ENCODE results near the gene FOXP4. TPM values are rescaled to one million over a fixed set of nuclear protein-coding genes. Genes with fewer than 3 reads are reported as not detected.

FOXP4 gene
- total RNA-seq, 1 donor from 2014 or later, result 66.5 TPM

DNA sequence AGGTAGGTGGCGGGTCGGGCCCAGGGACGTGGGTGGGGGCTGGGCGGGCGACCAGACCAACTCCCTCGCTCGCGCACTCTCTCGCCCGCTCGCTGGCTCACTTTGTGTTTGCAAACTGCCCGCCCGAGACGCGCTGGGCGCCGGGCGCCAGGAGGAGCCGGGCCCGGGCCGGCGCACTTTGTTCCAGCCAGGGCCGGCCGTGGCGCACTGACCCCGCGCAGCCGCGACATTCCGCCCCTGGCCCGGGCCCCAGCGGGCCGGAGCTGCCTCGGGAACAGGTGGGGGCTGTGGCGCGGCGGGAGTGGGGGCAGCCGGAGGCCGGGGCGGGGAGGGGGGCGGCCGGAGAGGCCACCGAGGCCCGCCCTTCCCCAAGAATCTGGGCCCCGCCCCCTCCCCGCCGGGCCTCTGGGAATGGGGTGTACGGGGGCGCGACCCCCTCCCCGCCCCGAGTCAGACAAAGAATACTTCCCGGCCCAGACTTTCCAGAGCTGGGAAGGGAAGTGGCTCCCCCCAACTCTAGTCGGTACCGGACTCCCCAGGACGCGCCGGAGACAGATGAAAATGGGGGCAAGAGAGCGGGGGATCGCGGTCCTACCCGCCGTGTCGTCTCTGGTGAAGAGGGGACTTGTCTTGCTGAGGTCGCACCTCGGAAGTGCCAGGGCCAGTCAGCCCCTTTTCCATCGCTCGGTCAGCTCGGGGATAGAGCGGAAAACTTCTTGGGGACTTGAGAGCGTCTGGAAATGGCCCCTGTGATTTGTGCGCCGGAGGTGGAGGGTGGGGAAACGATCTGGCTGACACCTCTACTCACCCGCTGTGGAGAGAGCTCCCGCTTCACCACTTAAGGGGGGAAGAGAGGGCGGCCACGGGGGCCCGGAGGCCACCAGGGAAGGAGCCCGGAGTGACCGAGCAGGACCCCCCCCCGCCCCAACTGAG, 951 bp downstream of the FOXP4 start:
- no peak for DNase-seq (ENCODE audit: low spot score)

DNA sequence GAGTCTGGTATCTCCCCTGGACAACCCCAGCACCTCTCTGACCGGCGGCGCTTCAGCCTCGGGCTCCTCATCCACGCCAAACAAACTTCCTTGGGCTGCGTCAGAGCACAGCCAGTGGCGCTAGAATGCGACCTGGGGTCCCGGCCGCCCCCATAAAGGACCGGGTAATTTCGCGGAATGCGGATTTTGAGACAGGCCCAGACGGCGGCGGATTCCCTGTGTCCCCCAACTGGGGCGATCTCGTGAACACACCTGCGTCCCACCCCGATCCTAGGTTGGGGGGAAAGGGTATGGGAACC, 1.6 kb downstream of the FOXP4 start:
- DNase-seq (ENCODE audit: low spot score), result no peak

DNA sequence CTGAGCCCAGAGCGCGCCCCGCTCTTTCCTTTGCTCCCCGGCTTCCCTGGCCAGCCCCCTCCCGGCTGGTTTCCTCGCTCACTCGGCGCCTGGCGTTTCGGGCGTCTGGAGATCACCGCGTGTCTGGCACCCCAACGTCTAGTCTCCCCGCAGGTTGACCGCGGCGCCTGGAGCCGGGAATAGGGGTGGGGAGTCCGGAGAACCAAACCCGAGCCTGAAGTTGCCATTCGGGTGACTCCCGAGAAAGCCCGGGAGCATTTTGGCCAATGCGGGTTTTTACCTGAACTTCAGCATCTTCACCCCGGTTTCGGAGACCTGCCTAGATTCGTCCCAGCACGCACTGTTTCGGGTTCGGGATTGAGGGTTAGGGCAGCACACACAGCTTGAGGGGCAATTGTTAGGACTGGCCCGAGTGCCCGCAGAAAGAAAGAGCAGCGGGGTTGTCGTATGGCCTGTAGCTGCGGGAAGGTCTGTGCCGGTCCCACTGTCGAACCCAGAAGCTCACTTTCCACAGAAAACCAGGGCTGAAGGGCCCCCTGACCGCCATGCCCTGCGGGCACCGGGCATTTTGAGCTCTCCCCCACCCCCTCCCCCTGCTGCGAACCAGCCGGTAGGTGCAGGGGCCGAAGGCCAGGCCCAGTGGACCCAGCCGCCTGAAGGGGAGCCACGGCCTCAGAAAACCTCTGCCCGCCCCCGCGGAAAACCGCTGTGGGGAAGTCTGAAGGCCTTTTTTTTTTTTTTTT, 2.1 kb downstream of the FOXP4 start:
- DNase-seq (ENCODE audit: low spot score), result no peak

DNA sequence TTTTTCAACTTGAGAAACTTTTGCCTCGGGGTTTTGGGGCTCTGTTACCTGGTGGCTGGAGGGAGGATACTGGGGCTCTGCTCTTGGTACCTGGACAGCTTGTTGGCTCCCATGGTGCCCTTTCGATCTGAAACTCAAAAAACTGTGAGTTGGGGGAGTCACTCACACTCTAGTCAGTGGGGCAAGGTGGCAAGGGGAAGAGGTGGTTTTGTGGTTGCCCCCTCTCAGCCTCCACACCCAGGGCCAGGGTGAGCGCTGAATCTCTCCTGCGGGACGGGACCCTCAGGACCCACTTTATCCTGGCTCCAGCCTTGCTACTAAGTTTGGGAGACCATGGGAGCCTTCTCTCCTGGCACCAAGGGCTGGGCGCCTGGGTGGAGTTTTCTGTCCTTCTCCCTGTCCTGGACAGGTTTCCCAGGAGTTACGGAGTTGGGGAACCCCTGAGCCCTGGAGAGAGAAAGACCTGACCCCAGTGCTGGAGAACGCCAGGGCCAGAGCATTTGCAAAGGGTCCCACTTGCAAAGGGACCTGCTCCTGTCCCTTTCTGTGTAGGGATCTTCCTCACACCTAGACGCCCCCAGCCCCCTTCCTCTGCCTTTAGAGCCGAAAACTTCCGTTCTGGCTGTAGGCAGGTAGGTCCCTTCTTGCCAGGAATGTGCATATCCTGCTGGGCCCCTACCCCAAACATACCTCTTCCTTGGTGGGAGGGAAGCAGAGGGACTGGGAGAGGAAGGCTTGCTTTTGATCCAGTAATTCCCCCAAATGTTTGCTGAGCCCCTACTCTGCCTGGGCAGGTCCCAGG, 2.9 kb downstream of the FOXP4 start:
- DNase-seq (ENCODE audit: low spot score), result no peak

DNA sequence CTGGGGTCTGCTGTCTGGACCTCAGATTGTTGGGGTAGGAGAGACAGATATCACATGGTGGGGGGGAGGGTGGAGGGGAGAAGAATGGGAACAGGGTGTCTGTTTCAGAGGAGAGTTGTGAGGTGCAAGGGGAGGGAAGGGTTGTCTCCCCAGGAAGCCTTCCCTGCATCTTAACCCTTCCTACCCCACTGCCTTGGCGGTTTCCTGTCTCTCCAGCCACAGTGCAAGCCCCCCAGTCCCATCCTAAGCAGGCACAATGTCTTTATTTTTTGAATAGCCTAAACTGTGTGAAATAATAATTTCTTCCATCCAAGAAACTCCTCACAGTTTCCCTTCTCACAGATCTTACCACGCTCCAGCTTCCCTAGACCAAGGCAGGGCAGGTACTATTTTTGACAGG, 3.5 kb downstream of the FOXP4 start:
- DNase-seq (ENCODE audit: low spot score), result no peak

DNA sequence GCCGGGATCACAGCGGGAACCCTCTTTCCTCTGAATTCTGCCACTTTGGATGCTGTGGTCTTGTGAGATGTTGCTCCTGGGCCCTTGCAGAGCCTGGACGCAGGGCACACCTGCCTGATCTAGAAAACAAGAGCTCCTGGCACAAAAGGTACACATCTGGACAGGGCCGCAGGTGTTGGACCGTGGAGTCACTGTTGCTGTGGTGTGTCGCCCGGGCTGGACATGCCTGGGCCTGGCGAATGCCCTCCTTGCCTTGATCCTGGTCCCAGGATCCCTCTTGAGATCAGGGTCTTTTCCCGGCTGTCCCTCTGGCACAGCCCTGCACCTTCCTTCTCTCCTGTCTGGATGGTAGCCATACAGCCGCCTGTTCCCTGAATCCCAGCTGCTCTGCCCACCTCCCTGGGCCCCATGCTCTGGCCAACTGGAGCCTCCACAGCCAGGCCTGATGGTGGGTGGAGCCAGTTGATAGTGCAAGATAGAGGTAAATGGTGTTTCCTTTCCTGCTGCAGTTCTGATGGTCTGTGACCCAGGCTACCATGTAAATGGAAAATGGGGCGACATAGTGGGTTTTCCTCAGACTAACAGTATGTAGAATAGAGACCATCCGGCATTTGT, 5.0 kb downstream of the FOXP4 start:
- no peak for DNase-seq (ENCODE audit: low spot score)

DNA sequence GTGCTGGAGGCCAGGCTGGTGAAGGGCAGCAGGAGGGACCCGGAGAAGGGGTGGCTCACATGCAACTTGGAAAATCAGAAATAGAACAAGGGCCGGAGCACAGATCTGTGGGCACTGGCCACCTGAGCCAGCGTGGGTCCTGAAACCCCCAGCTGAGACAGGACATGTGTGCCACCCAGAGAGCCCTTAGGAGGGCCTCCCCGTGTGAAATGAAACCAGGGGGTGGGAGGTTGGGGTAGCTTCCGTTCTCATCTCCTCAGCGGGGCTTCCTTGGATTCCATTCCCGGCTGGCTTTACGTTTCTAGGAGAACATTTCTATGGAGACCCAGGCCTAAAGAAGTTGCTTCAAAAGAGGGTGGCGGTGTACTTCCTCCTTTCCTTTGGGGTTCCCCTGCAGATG, 5.7 kb downstream of the FOXP4 start:
- DNase-seq (ENCODE audit: low spot score), result no peak

DNA sequence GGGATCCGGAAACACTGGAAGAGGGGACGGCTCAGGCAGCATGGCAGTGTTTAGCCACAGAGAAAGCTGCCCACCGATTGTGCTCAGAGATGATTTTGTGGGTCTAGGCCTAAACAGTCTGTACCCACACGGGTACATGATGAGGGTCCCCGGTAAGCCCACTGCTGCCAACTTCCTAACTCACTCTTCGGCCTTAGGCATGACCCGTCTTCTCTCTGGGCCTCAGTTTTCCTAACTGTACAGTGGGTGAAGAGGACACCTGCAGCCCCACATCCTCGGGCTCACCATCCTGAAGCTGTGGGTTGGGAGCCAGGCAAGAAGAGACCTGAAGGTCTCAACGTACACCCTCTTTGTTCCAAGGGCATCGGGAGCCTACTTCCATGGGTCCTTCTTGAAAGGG, 6.5 kb downstream of the FOXP4 start:
- no peak for DNase-seq (ENCODE audit: low spot score)

DNA sequence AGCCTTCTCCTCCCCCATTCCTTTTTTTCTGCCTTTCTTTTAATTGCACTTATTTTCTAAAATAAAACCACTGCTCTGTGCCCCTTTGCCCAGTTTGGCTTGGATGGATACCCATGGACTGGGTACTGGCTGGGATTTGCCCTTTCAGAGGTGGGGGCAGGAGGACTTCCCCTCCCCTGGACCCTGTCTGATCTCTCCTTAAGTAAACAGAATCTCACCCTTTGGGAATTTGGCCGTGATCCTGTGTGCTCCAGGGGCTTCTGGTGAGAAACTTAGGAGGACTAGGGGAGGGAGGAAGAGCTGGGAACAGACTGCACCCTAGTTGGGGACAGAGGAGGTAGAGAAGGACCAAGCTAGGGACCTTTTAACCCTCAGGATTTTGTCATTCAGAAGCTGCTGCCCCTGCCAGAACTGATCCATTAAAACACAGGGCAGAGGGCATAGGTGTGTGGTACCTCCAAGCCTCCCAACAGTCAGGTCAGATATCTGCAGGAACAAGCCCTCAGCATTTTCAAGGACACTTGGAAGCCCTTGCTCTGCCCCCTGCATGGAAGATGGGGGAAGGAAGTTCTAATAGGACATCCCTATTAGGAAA, 7.3 kb downstream of the FOXP4 start:
- no peak for DNase-seq (ENCODE audit: low spot score)

DNA sequence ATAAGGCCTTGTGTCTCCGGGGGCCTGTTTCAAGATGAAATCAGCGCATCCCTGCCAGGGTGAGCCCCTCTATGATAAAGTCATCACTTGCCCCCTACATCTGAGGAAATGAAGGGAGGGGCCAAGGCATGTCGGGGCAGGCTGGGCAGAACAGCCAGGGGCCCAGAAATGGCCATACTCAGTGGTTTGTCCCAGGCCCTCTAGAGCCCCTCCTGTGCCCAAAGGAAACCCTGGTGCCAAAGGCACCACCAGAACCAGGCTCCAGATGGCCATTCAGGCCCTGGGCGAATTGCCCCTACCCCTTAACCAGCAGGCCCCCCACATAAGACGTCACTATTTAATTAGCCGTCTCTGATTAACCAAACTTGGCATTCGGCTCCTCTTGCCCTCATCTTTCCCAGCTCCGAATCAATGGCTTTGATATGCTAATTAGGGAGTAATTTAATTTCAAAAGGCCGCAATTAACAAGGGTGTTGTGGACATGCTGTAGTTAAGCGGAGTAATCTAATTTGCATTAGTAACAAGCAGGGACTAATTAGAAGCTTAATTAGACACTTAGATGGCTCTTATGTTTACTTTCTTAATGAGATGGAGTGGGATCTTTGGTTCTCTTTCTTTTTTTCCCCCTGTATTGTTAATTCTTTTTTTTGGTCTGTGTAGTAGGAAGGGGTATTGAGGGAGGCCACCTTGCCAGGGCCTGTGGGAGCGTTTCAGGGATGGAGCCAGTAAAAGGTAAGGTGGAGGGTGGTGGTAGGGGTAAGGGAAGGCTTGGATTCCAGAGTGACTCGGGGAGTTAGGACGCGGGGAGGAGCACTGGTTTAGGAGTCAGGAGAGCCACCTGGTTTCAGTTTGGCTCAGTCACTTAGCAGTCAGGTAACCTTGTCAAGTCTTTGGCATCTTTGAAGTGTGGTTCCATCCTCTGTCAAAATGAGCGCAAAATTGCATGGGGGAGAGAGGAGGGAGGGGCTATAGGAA, 9.4 kb downstream of the FOXP4 start:
- DNase-seq (ENCODE audit: low spot score), result no peak

DNA sequence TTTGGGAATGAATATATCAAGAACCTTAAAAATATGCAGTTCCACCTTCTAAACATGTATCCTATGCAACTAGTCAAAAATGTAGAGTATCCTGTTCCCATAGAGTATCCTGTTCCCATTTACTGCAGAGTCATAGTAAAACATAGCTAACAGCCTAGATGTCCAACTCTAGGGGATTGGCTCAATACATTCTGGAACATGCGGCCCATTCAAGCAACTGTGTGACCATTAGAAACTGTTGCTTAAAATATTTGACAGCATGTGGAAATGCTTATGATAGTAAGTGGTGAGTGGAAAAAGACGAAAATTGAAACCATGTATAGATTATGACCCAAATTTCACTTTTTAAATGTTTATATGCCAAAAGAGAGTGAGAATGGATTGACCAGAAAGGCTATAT, 11.2 kb downstream of the FOXP4 start:
- no peak for DNase-seq (ENCODE audit: low spot score)

DNA sequence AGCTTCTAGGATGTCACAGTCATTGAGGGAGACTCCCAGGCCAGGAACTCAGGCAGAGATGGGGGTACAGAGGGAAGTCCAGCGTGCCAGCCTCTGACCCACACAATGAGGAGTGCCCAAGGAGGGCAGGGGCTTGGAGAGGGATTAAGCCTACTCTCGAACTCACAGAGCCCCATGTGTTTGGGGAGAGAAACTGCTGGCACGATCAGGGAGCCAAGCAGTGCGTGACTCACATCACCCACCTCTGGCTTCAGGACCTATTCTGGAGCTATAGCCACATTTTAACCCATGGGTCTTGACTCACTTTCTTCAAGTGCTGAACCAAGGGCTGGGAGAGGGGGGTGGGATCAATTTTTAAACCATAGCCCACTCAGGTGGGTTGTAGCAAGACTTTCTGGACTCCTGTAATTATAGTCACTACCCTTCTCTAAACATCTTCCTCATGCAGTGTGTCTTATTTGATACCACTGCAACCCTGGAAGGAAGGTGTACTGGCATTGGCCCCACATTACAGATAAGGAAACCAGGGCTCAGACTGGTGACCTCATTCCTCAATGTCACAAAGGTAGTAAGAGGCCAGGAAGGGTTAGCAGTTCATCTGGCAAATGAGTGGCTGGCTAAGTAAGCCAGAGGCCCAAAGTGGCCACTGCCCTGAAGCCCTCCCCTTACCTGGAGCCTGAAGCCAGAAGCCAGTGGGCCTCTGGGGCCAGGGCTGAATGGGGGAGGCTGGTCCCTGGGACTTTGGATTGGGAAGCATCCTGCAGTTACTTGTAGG, 12.0 kb downstream of the FOXP4 start:
- DNase-seq (ENCODE audit: low spot score), result no peak

DNA sequence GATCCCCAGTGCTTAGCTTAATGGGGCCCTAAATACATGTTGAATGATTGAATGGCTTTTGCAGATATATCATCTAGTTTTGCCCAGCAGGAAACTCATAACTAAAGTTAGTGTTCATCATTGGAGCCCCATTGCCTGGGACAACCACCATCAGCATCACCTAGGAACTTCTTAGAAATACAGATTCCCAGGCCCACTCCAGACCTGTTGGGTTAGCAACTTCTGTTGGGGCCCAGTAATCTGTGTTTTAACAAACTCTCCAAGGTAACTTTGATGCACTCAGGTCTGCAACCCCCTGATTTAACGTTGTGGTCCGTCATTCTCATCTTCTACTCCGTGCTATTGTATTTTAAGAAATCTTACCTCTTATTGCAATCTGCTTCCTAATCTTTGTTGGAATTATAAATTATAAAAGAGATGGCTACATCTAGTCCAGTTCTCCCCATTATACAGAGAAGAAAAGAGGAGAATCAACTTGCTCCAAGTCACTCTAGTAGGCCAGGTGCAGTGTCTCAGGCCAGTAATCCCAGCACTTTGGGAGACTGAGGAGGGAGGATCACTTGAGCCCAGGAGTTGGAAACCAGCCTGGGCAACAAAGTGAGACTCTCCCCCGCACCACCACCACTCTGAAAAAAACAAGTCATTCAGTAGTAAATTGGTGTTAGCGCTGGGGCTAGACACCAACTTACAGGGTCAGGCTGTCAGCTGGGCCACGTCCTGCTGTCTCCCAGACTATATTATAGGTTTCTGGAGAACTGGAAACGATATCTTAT, 13.7 kb downstream of the FOXP4 start:
- DNase-seq (ENCODE audit: low spot score), result no peak

DNA sequence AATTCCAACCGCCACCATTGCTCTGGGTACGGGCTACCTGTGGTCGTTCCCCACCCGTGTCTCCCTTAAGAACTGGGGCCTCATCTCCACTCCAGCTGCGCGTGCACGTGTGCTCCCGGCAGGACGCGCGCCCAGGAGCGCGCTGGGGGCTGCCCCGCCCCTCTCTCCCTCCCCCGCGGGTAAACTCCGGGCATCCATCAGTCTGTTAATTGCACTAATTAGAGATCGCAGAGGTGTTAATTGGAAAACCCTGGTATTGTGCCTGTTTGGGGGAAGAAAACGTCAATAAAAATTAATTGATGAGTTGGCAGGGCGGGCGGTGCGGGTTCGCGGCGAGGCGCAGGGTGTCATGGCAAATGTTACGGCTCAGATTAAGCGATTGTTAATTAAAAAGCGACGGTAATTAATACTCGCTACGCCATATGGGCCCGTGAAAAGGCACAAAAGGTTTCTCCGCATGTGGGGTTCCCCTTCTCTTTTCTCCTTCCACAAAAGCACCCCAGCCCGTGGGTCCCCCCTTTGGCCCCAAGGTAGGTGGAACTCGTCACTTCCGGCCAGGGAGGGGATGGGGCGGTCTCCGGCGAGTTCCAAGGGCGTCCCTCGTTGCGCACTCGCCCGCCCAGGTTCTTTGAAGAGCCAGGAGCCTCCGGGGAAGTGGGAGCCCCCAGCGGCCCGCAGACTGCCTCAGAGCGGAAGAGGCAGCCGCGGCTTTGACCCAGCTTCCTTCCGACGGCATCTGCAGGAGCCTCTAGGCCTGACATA, 14.4 kb downstream of the FOXP4 start:
- peak; percentile 50 for DNase-seq (ENCODE audit: low spot score)

DNA sequence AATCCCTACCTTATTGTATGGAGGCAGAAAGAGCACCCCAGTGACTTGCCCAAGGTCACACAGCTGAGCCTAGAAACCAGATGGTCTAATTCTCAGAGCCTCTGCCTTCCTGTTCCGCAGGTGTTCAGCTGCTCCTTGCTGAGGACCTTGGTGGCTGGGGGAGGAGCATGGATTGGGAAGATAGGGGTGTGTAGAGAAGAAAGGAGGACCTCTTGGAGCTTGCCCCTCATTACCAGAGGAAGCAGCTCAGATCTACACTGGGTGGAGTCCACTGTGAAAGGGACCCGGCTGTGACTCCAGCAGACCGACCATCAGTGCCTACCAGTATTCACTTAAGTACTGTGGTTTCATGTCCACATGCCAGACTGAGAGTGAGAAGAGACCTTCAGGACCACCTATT, 15.2 kb downstream of the FOXP4 start:
- no peak for DNase-seq (ENCODE audit: low spot score)

DNA sequence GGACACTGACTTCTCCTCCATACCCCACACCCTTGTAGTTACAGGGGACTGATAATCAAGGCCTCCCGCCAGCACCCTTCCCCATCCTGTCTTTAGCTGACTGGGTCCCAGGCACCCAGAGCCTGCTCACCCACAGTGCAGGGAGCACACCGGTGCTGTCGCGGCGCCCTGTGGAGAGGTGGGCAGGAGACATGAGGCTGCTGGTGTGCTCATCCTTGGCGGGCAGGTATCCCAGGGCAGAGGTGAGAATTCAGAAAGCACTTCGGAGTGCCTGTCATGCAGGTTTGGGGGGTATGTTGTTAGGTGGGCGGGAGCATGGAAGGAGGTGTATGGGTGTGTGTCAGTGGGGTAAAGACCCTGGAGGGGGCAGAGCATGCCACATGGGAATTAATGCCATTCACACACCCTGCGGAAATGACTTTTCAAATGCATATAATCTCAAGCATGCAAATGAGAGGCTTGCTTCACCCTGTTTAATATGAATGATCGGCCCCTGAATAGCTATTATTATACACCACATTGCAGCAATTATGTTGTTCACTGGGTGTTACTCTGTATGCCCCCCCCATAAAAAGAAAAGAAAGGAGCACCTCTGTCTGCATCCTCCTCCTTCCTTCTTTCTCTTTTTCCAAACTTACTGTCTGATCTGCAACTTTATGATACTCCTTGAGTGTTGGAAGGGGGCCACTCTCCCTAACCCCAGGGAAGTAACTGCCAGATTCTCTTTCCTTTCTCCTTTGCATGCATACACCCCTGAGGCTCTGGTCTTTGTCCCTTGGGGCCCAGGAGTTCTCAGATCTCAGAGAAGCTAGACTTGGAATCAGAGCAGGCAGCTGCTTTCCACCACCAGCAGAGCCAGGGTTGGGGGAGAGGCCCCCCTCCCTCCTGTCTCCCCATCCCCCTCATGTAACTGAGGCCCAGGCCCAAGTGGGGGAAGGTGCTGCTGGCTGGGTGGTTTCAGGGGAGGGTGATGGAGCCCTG, 16.0 kb downstream of the FOXP4 start:
- no peak for DNase-seq (ENCODE audit: low spot score)

Measured in mucosa of gallbladder (tissue), 1 donor.